ENCODE data around the gene IQGAP1. TPM values are rescaled to one million over a fixed set of nuclear protein-coding genes. Genes with fewer than 3 reads are reported as not detected.
A peak's percentile ranks its signal among the peaks of the same experiment; 100 is the strongest.

The IQGAP1 gene
- total RNA-seq, 1 donor from 2014 or later, result 61.1 TPM

GRCh38 chr15:90402223-90402622 is 14.2 kb downstream of the IQGAP1 start:
- Mint-ChIP-seq H3K27me3 (ENCODE audit: unreplicated experiment) (peaks cover 4% of the 10 kb centered on the region), H3K4me3 (ENCODE audit: unreplicated experiment) (peak overlapping the region; percentile 58), H3K9me3 (ENCODE audit: unreplicated experiment) (no peaks in the 10 kb centered on the region), H3K27ac (ENCODE audit: unreplicated experiment) (peak overlapping the region; percentile 91), H3K36me3 (ENCODE audit: unreplicated experiment) (no peaks in the 10 kb centered on the region), H3K4me1 (ENCODE audit: low read depth, unreplicated experiment) (peaks cover 37% of the 10 kb centered on the region)
- DNase-seq, result no peak
- no peak for TF ChIP-seq CTCF (IDR thresholded peaks at IDR 0.05; ENCODE audit: partially characterized antibody, unreplicated experiment)

- Mint-ChIP-seq H3K27me3 (ENCODE audit: unreplicated experiment) (peaks cover 4% of the 10 kb centered on the region), H3K4me3 (ENCODE audit: unreplicated experiment) (peak overlapping the region; percentile 58), H3K36me3 (ENCODE audit: unreplicated experiment) (no peaks in the 10 kb centered on the region), H3K4me1 (ENCODE audit: low read depth, unreplicated experiment) (peaks cover 37% of the 10 kb centered on the region), H3K27ac (ENCODE audit: unreplicated experiment) (peak overlapping the region; percentile 91), H3K9me3 (ENCODE audit: unreplicated experiment) (no peaks in the 10 kb centered on the region)
- DNase-seq, result no peak
- no peak for TF ChIP-seq CTCF (IDR thresholded peaks at IDR 0.05; ENCODE audit: partially characterized antibody, unreplicated experiment)
These were observed 14.7 kb downstream of the IQGAP1 start for GRCh38 chr15:90402767-90403166.

GRCh38 chr15:90405055-90405607 is 17.1 kb downstream of the IQGAP1 start:
- Mint-ChIP-seq H3K9me3 (ENCODE audit: unreplicated experiment) (no peaks in the 10 kb centered on the region), H3K27ac (ENCODE audit: unreplicated experiment) (no peak overlapping the region), H3K4me1 (ENCODE audit: low read depth, unreplicated experiment) (peaks cover 31% of the 10 kb centered on the region), H3K36me3 (ENCODE audit: unreplicated experiment) (no peaks in the 10 kb centered on the region), H3K27me3 (ENCODE audit: unreplicated experiment) (peaks cover 4% of the 10 kb centered on the region), H3K4me3 (ENCODE audit: unreplicated experiment) (no peak overlapping the region)
- no peak for TF ChIP-seq CTCF (IDR thresholded peaks at IDR 0.05; ENCODE audit: partially characterized antibody, unreplicated experiment)
- DNase-seq, result no peak

GRCh38 chr15:90407336-90407735 is 19.3 kb downstream of the IQGAP1 start:
- Mint-ChIP-seq H3K9me3 (ENCODE audit: unreplicated experiment) (no peaks in the 10 kb centered on the region), H3K27me3 (ENCODE audit: unreplicated experiment) (peaks cover 2% of the 10 kb centered on the region), H3K36me3 (ENCODE audit: unreplicated experiment) (no peaks in the 10 kb centered on the region), H3K27ac (ENCODE audit: unreplicated experiment) (no peak overlapping the region), H3K4me3 (ENCODE audit: unreplicated experiment) (no peak overlapping the region), H3K4me1 (ENCODE audit: low read depth, unreplicated experiment) (peaks cover 11% of the 10 kb centered on the region)
- TF ChIP-seq CTCF (IDR thresholded peaks at IDR 0.05; ENCODE audit: partially characterized antibody, unreplicated experiment), result no peak
- DNase-seq, result no peak

GRCh38 chr15:90407871-90408317 is 19.9 kb downstream of the IQGAP1 start:
- TF ChIP-seq CTCF (IDR thresholded peaks at IDR 0.05; ENCODE audit: partially characterized antibody, unreplicated experiment), result no peak
- Mint-ChIP-seq H3K4me3 (ENCODE audit: unreplicated experiment) (no peak overlapping the region), H3K27ac (ENCODE audit: unreplicated experiment) (no peak overlapping the region), H3K4me1 (ENCODE audit: low read depth, unreplicated experiment) (peaks cover 11% of the 10 kb centered on the region), H3K9me3 (ENCODE audit: unreplicated experiment) (no peaks in the 10 kb centered on the region), H3K27me3 (ENCODE audit: unreplicated experiment) (no peaks in the 10 kb centered on the region), H3K36me3 (ENCODE audit: unreplicated experiment) (no peaks in the 10 kb centered on the region)
- no peak for DNase-seq

Measured in glutamatergic neuron (in vitro differentiated cells).